Measurements from ENCODE around the gene P2RX3. TPM values are rescaled to one million over a fixed set of nuclear protein-coding genes. Genes with fewer than 3 reads are reported as not detected.
A peak's percentile ranks its signal among the peaks of the same experiment; 100 is the strongest.

Gene P2RX3
- total and polyA plus RNA-seq, 10 of the 15 experiments (the other 5 are each of a cell fraction or from before 2014, with no cell fraction given) = 0.05 to 0.12 TPM; not detected in 8

- Histone ChIP-seq H3K9ac (ENCODE audit: control insufficient read depth, insufficient read depth, low read length) (no peak overlapping the region), H2AFZ (ENCODE audit: control insufficient read depth, low read depth, low read length) (no peak overlapping the region), H3K4me3 (no peak overlapping the region), H4K20me1 (ENCODE audit: control insufficient read depth, insufficient read depth) (peaks cover 3% of the 10 kb centered on the region; the same call in 1 of the 2 replicates), H3K4me1 (ENCODE audit: control insufficient read depth, insufficient read depth, low read length) (peaks cover 45% of the 10 kb centered on the region), H3K9me3 (replicated peaks; ENCODE audit: control insufficient read depth, insufficient read depth, low read length) (no peaks in the 10 kb centered on the region; the same call in 2 of the 3 replicates), H3K27me3 (replicated peaks in 1 of 2; ENCODE audit: control insufficient read depth in 2 of 2, insufficient read depth in 2 of 2, low read length in 1 of 2) (no peaks in the 10 kb centered on the region), H3K4me2 (ENCODE audit: control insufficient read depth, insufficient read depth) (peak overlapping the region; percentile 44; the same call in 1 of the 2 replicates), H3K79me2 (ENCODE audit: control insufficient read depth, insufficient read depth, low read length) (peaks cover 74% of the 10 kb centered on the region), H3K27ac (ENCODE audit: control insufficient read depth, insufficient read depth) (no peak overlapping the region), H3K36me3 (ENCODE audit: control insufficient read depth in 2 of 2, insufficient read depth in 2 of 2, low read length in 1 of 2) (peaks cover 29 to 52% of the 10 kb centered on the region in 2 experiments)
- no peak for FAIRE-seq
- intact Hi-C loops (cut with micrococcal nuclease; ENCODE audit: unreplicated experiment) = no loop called here
- POLR2A ChIA-PET = no interaction called here
- RAD21 ChIA-PET (ENCODE audit: unreplicated experiment) = interaction anchor here (1.7 to 2.0 kb wide), 2 partner anchors 15 to 36 kb away, joined by 3 to 4 read pairs; no protein-coding TSS in a partner anchor
- no peak for TF ChIP-seq SMC3 (IDR thresholded peaks at IDR 0.05; ENCODE audit: borderline replicate concordance, low read length)
- TF ChIP-seq EED (IDR thresholded peaks at IDR 0.05; ENCODE audit: low read depth) = no peak
- TF ChIP-seq CHD4 (IDR thresholded peaks at IDR 0.05) = no peak
- TF ChIP-seq IRF5 (IDR thresholded peaks at IDR 0.05; ENCODE audit: borderline replicate concordance) = no peak
- no peak for TF ChIP-seq POLR2A (IDR thresholded peaks at IDR 0.05; ENCODE audit: low read depth, low read length)
- no peak for TF ChIP-seq NRF1 (conservative IDR thresholded peaks at IDR 0.05; ENCODE audit: low read depth, low read length)
- BruUV-seq (replicated peaks) = no TSS peak
- CTCF ChIA-PET = interaction anchor here (1.5 to 2.4 kb wide), 3 partner anchors 9 to 224 kb away, joined by 3 to 7 read pairs (median 6); no protein-coding TSS in a partner anchor
- 100% methylated on average over 4 of the region's 4 CpGs for WGBS (ENCODE audit: insufficient coverage, insufficient replicate concordance, low lambda C conversion rate, missing lambda C conversion rate)
- ATAC-seq = no peak
- DNase-seq (ENCODE audit: low read depth, low spot score) = no peak
- SMC1A ChIA-PET (ENCODE audit: uncharacterized antibody, unreplicated experiment) = interaction anchor here (1.8 kb wide), 1 partner anchor 16 kb away, joined by 5 read pairs; no protein-coding TSS in a partner anchor
- in situ Hi-C loops (cut with MboI) = no loop called here
These were observed 82.9 kb downstream of the P2RX3 start for GRCh38 chr11:57421066-57421465.

- FAIRE-seq (no peak), DNase-seq (ENCODE audit: low read depth, low spot score) (no peak), ATAC-seq (no peak)
- in situ Hi-C loops (cut with MboI) (no loop called here), intact Hi-C loops (cut with micrococcal nuclease; ENCODE audit: unreplicated experiment) (no loop called here)
- no peak overlapping the region for H3K4me2 ChIP-seq (ENCODE audit: control insufficient read depth, insufficient read depth)
- H3K36me3 ChIP-seq (ENCODE audit: control insufficient read depth in 2 of 2, insufficient read depth in 2 of 2, low read length in 1 of 2) = peaks cover 22 to 46% of the 10 kb centered on the region in 2 experiments
- no peaks in the 10 kb centered on the region for H3K27me3 ChIP-seq (replicated peaks in 1 of 2; ENCODE audit: control insufficient read depth in 2 of 2, insufficient read depth in 2 of 2, low read length in 1 of 2)
- no peak overlapping the region for H2AFZ ChIP-seq (ENCODE audit: control insufficient read depth, low read depth, low read length)
- H3K4me1 ChIP-seq (ENCODE audit: control insufficient read depth, insufficient read depth, low read length) = peaks cover 39% of the 10 kb centered on the region
- ChIA-PET SMC1A (ENCODE audit: uncharacterized antibody, unreplicated experiment) (interaction anchor here (1.1 to 1.8 kb wide), 3 partner anchors 13 to 16 kb away, joined by 3 to 5 read pairs (median 4); no protein-coding TSS in a partner anchor), POLR2A (interaction anchor here (0.6 kb wide), 1 partner anchor 369 kb away, joined by 3 read pairs; no protein-coding TSS in a partner anchor), RAD21 (ENCODE audit: unreplicated experiment) (interaction anchor here (1.7 kb wide), 1 partner anchor 15 kb away, joined by 3 read pairs; no protein-coding TSS in a partner anchor), CTCF (interaction anchor here (0.6 to 2.6 kb wide), 10 partner anchors 9 to 223 kb away, joined by 3 to 15 read pairs (median 4); no protein-coding TSS in a partner anchor)
- no TSS peak for BruUV-seq (replicated peaks)
- H3K9ac ChIP-seq (ENCODE audit: control insufficient read depth, insufficient read depth, low read length) = no peak overlapping the region
- H3K4me3 ChIP-seq = no peak overlapping the region
- no peak overlapping the region for H3K27ac ChIP-seq (ENCODE audit: control insufficient read depth, insufficient read depth)
- no peaks in the 10 kb centered on the region; the same call in 2 of the 3 replicates for H3K9me3 ChIP-seq (replicated peaks; ENCODE audit: control insufficient read depth, insufficient read depth, low read length)
- peaks cover 79% of the 10 kb centered on the region for H3K79me2 ChIP-seq (ENCODE audit: control insufficient read depth, insufficient read depth, low read length)
- H4K20me1 ChIP-seq (ENCODE audit: control insufficient read depth, insufficient read depth) = peaks cover 3% of the 10 kb centered on the region; the same call in 1 of the 2 replicates
- TF ChIP-seq PAX5 (IDR thresholded peaks at IDR 0.05; ENCODE audit: borderline replicate concordance, low read depth, low read length) (no peak), E2F4 (IDR thresholded peaks at IDR 0.05; ENCODE audit: low read depth, low read length) (no peak), HDGF (IDR thresholded peaks at IDR 0.05) (no peak), SMC3 (IDR thresholded peaks at IDR 0.05; ENCODE audit: borderline replicate concordance, low read length) (no peak), IRF4 (IDR thresholded peaks at IDR 0.05; ENCODE audit: low read depth, low read length) (no peak), CBX5 (IDR thresholded peaks at IDR 0.05; ENCODE audit: low read depth) (no peak), CBFB (IDR thresholded peaks at IDR 0.05; ENCODE audit: low read depth) (no peak), SUPT20H (IDR thresholded peaks at IDR 0.05; ENCODE audit: borderline replicate concordance, control insufficient read depth, low read depth, low read length) (no peak), SRF (IDR thresholded peaks at IDR 0.05; ENCODE audit: low read depth in 2 of 2, low read length in 2 of 2) (no peak), HSF1 (IDR thresholded peaks at IDR 0.05; ENCODE audit: low read depth, low read length) (no peak)
These were observed 83.7 kb downstream of the P2RX3 start for GRCh38 chr11:57421805-57422204.
